Breast epithelium (tissue), 3 donors: ENCODE measurements around the gene SPTBN5.

Source experiments
- CTCF ChIP-seq, 3 donors: fragments of 450-650 bp; IDR thresholded peaks; one replicate each; pipeline ENCODE4 v1.5.1; 2016 to 2017; ENCODE audit warnings: antibody characterized with exemption in 3 of 3, mild to moderate bottlenecking in 3 of 3, moderate library complexity in 3 of 3
- POLR2AphosphoS5 ChIP-seq, 3 donors: sonication (generic); formaldehyde crosslinking; IDR thresholded peaks; one replicate each; pipeline ENCODE4 v1.6.1; 2017; ENCODE audit warnings: antibody characterized with exemption in 3 of 3

DNA sequence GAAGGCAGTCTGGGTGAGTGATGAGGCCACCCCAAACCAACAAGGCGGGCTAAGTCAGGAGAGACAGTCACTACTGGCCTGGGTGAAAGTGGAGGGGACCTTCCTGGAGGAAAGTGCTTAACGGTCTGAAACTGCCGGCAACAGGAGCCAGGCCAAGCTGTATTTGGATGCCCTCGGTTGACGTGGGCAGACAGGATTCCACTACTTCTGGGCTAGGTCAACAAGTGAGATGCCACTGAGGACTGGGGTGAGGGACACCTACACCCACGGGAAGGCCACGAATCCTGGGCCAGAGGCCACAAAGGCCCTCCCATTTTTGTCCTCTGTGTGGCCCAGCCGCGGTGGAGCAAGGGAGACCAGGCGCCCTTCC is 12.3 kb downstream of the SPTBN5 start:
- no peak for TF ChIP-seq POLR2AphosphoS5 (IDR thresholded peaks at IDR 0.05)
- TF ChIP-seq CTCF (IDR thresholded peaks at IDR 0.05) = no peak
